Fibroblast of villous mesenchyme (primary cell): Measurements from ENCODE around the gene POU1F1. TPM values are rescaled to one million over a fixed set of nuclear protein-coding genes. Genes with fewer than 3 reads are reported as not detected.
"Not testable (repeated sequence)": the region's sequence is repeated elsewhere in the genome, so short reads cannot be mapped to it uniquely, and the experiment has no call there.

ENCODE experiments used
- DNase-seq: peaks from one replicate; pipeline ENCODE4 v3.0.0-alpha.2; 2010; ENCODE audit warnings: low read depth
- H3K4me3 ChIP-seq: 2 replicates; pipeline ENCODE4 v1.5.1; 2011; ENCODE audit warnings: low read depth, mild to moderate bottlenecking, low read length
- CTCF ChIP-seq: IDR thresholded peaks from 2 replicates; pipeline ENCODE4 v1.5.1; 2012; ENCODE audit warnings: low read depth, mild to moderate bottlenecking, low read length; ENCODE audit not compliant: insufficient read depth
- total RNA-seq: library from RNA; depleted of rRNA; stranded (reverse); fragments of >200 nt; gene quantifications from 2 replicates; pipeline ENCODE4 v1.2.3, GENCODE V29; 2012

The POU1F1 gene
- total RNA-seq, 1 donor = not detected

GRCh38 chr3:87261925-87262324 is 14.5 kb downstream of the POU1F1 start:
- no peak overlapping the region for H3K4me3 ChIP-seq
- TF ChIP-seq CTCF = no peak
- DNase-seq = no peak

GRCh38 chr3:87260270-87260669 is 16.1 kb downstream of the POU1F1 start:
- no peak overlapping the region for H3K4me3 ChIP-seq
- peak; percentile 78 for TF ChIP-seq CTCF
- DNase-seq = peak; percentile 62

- TF ChIP-seq CTCF = no peak
- no peak for DNase-seq
- no peak overlapping the region for H3K4me3 ChIP-seq
Observed at GRCh38 chr3:87250009-87250408, 26.4 kb downstream of the POU1F1 start.

GRCh38 chr3:87248831-87249230 is 27.6 kb downstream of the POU1F1 start:
- H3K4me3 ChIP-seq = no peak overlapping the region
- no peak for DNase-seq
- TF ChIP-seq CTCF = no peak

- not testable (repeated sequence) for DNase-seq, H3K4me3 ChIP-seq
Observed at GRCh38 chr3:87248231-87248630, 28.2 kb downstream of the POU1F1 start.

GRCh38 chr3:87247430-87247773 is 29.0 kb downstream of the POU1F1 start:
- TF ChIP-seq CTCF = no peak
- peak; percentile 37 for DNase-seq
- no peak overlapping the region for H3K4me3 ChIP-seq

- DNase-seq = peak; percentile 11
- TF ChIP-seq CTCF = no peak
Observed at GRCh38 chr3:87246662-87247429, 29.5 kb downstream of the POU1F1 start.

More at GRCh38 chr3:87246662-87247429, 29.5 kb downstream of the POU1F1 start:
- H3K4me3 ChIP-seq = no peak overlapping the region
